Measurements from ENCODE around the gene AP3S2.

DNA sequence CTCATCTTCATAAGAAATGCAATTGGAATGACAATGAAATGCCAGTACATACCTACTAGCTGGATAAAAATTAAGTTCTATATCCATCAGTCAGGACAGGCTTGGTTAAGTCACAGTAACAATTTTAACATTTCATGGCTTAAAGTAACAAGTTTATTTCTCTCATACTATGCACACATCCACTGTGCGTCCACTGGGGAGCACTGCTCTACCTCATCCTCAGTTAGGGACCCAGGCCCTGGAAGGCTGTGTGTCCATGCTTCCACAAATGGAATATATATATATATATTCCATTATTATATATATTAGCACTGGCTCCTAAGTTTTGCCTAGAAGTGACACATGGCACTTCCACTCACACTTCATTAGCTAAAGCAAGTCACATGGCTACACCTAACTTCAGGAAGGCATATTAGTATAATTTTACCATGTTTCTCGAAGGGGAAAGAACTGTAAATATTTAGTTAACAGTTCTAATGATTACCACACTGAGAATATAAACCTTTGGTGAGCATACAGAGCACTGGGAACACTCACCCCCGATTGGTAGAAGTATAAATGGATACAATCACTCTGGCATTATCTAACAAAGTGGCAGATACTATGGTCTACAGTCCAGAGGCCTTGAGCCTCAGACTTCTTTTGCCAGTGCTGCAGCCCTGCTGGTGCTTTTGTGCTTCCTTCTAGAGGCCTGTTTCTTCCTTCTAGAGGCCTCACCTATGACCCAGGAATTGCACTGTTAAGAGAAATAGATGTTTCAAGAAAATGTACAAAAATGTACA is 28.6 kb downstream of the AP3S2 start:
- TF ChIP-seq, protein P1, sequence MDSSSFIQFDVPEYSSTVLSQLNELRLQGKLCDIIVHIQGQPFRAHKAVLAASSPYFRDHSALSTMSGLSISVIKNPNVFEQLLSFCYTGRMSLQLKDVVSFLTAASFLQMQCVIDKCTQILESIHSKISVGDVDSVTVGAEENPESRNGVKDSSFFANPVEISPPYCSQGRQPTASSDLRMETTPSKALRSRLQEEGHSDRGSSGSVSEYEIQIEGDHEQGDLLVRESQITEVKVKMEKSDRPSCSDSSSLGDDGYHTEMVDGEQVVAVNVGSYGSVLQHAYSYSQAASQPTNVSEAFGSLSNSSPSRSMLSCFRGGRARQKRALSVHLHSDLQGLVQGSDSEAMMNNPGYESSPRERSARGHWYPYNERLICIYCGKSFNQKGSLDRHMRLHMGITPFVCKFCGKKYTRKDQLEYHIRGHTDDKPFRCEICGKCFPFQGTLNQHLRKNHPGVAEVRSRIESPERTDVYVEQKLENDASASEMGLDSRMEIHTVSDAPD (CRISPR knock-in tag; IDR thresholded peaks at IDR 0.05): no peak
- TF ChIP-seq TCF7L2 (IDR thresholded peaks at IDR 0.05; ENCODE audit: low read depth, low read length): no peak
- TF ChIP-seq, protein P2, sequence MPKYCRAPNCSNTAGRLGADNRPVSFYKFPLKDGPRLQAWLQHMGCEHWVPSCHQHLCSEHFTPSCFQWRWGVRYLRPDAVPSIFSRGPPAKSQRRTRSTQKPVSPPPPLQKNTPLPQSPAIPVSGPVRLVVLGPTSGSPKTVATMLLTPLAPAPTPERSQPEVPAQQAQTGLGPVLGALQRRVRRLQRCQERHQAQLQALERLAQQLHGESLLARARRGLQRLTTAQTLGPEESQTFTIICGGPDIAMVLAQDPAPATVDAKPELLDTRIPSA (CRISPR knock-in tag; IDR thresholded peaks at IDR 0.05; ENCODE audit: borderline replicate concordance): no peak
- TF ChIP-seq ZNF24 (IDR thresholded peaks at IDR 0.05): no peak
- no peak for TF ChIP-seq NFYB (CRISPR knock-in tag; IDR thresholded peaks at IDR 0.05)

All from HepG2 (cell line).